ENCODE measurements around the gene GSG1L.

The GSG1L gene

DNA sequence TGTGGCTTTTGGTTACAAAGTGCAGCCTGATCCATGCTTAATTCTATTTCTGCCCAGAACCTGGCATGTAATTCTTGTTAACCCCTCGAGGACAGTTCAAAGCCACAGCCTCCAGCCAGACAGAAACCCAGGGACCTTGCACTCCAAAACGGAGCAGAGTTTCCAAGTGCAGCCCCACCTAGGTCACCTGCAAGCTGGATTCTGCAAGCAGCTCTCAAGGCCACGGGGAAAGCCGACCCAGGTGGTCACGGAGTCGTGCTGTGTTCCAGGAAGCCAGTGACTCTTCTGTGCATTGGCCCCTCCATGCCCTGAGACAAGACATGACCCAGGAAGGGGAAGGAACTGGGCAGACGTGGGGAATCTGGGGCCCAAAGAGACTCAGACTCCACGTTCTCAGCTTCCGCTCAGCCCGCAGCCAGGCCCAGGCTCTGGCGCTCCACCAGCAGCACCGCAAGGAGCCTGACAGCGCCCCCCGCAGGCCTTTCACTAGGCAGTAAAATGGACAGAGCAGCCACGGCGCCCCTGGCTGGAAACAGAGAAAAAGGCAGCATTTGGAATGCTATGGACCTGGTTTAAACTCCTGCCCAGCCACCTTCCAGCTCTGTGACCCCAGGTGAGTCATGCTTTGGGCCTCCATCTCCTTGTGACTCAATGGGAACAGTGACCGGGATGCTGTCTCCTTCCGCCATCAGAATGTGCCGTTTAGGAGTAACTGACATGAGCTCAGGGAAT lies 27.3 kb upstream of the GSG1L start:
- no peak for DNase-seq

DNA sequence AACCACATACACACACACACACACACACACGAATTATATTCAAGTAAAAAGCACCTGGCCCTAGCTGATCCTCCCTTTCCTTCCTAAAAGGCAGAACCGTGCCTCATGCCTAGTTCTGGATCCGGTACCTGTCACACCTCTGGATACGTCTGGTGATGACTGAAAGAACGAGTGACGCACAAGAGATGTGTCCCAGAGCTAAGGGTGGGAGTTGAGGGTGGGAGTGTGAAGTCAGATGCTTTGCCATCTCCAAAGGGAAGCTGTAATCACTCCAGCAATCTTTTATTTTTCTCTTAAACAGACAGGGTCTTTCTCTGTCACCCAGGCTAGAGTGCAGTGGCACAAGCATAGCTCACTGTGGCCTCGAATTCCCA lies 26.5 kb upstream of the GSG1L start:
- no peak for DNase-seq

DNA sequence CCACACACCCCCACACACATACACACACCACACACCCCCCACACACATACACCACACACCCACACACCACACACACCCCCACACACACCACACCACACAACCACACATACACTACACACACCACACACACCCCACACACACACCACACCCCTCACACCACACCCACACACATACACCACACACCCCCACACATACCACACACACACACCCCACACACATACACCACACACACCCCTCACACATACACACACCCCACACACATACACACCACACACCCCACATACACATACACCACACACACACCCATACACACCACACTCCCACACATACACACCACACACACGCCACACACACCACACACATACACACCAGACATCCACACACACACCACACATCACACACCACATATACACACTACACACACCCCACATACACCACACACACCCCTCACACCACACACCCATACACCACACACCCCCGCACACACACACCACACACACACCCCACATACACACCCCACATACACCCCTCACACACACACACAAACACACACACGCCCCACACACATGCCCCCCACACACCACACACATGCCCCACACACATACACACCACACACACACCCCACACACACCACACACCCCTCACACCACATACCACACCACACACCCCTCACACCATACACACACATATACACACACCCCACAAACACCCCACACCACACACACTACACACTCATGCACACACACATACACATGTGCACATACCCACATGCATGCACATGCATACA lies 25.9 kb upstream of the GSG1L start:
- DNase-seq, result no peak

DNA sequence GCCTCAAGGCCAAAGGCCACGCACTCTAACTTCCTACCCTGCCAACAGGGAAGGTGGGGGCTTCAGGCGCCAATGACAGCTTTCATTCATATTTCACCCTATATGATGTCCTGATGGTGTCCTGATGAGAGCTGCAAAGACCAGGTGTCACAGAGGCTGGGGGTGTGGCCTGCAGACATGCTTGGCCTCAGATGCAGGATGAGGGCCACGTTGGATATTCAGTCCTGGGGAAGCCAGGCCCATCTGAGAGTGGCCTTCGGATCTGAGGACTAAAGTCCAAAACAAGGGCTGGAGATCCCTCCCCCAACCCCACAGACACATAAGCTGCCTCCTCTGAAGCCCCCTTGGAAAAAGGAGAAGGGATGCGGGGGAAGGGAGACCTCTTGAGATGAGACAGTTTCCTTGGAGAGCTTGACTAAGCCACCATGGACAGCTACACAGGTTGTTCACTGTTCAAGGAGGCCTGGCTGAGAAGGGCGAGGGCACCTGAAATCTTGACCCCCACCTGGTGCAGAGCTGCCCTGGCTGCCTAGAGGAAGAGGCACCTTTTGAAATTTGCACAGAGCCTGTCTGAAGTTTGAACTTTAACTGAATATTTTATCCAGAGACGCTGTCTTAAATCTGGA lies 24.3 kb upstream of the GSG1L start:
- no peak for DNase-seq

DNA sequence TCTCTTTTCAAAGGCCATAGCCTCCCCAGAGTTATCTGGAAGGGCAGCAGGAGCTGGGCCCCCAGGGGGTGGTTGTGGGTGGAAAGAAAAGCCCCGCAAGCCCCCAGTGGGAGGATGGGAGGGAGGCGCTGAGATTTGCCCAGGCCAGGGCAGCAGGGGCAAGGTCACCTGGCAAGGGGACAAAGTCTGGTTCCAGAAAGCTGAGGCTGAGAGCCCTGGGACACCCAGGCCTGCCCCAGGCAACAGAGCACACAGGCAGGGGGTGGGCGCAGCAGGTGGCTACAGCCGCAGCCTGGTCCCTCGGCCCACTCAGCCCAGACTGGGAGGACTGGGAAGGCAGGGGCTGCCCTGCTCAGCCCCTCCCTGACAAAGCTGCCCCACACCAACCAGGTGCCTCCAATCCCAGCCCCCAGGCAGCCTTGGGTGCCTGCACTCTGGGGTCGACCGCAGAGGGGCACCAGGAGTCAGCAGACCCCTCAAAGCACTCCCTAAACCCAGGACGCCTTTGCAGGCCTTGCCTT lies 23.7 kb upstream of the GSG1L start:
- DNase-seq, result no peak

DNA sequence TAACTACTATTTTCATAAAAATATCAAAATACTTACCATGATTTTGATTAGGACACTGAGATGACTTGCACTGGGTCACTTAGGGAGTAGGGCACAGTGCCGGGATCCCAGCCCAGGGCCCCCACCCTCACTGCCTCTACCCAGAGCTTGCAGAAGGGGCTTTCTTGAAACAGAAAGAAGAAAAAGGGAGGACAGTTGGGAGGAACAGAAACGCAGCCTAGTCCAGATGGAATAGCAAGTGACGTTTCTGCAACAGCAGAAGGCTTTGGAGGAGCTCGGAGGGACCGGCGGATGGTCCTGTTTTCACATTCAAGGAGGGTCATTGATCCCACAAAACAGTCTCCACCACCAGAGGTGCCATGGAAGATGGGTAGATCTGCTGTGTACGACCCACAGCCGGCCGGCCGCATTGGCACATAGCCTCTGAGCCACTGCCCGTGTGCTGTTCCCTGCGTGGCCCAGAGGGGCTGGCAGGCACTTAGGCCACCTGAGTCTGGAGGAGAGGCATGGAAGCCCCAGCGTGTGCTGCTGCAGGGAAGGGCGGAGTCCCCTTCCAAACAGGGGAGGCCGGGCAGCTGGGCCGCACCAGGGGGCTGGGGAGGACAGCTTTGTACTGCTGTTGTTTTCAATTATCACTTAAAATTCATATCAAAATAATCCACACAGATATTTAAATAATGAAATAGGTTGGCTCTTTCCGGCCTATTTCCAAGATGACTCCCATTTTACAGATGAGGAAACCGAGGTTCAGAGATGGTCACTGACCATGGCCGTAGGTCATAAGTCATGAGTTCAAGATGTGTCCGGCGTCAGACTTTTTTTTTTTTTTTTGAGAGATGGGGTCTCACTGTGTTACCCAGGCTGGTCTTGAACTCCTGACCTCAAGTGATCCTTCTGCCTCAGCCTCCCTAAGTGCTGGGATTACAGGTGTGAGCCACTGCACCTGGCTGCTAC lies 22.9 kb upstream of the GSG1L start:
- DNase-seq, result no peak

DNA sequence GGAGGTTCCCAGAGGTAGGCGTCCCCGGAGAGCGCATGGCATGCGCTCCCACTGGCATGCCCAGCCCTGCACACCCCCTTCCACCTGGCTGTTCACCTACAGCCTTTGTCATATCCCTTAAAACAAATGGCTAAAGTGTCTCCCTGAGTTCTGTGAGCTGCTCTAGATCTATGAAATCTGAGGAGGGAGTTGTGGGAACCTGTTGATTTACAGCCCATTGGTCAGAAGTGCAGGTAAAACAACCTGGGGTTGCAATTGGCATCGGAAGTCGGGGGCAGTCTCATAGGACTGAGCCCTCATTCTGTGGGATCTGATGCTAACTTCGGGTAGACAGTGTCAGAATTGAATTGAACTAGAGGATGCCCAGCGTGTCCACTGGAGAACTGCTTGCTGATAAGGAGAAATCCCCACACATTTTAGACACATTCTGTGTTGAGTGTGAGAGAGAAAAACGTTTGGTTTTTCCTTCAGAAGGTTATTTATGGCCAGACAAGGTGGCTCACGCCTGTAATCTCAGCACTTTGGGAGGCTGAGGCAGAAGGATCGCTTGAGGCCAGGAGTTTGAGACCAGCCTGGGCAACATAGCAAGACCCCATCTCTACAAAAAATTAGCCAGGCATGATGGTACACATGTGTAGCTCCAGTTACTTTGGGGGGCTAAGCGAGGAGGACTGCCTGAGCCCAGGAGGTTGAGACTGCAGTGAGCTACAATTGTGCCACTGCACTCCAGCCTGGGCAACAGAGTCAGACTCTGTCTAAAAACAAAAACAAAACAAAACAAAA lies 22.1 kb upstream of the GSG1L start:
- DNase-seq, result no peak

DNA sequence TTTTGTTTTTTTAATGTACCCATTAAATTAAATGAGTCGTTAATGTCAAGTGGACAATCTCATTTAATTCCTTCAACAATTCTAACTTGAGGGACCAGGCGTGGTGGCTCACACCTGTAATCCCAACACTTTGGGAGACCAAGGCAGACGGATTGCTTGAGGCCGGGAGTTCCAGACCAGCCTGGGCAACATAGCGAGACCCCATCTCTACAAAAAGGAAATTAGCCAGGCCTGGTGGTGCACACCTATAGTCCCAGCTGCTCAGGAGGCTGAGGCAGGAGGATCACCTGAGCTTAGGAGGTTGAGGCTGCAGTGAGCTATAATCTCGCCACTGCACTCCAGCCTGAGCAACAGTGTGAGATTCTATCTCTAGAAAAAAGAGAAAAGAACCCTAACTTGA lies 20.7 kb upstream of the GSG1L start:
- no peak for DNase-seq

DNA sequence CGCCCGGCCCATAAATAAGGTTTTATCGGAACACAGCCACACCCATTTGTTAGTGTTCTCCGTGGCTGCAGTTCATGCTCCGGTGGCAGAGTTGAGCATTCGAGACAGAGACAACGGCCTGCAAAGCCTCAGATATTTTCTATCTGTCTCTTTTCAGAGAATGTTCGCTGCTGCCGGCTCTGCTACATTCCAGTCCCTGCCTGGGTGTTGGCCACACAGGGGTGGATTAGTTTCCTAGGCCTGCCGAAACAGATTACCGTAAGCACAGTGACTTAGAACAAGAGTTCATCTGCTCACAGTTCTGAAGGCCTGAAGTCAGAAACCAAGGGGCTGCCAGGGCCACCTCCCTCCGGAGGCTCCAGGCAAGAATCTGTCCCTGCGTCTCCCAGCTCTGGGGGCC lies 19.1 kb upstream of the GSG1L start:
- DNase-seq, result no peak

DNA sequence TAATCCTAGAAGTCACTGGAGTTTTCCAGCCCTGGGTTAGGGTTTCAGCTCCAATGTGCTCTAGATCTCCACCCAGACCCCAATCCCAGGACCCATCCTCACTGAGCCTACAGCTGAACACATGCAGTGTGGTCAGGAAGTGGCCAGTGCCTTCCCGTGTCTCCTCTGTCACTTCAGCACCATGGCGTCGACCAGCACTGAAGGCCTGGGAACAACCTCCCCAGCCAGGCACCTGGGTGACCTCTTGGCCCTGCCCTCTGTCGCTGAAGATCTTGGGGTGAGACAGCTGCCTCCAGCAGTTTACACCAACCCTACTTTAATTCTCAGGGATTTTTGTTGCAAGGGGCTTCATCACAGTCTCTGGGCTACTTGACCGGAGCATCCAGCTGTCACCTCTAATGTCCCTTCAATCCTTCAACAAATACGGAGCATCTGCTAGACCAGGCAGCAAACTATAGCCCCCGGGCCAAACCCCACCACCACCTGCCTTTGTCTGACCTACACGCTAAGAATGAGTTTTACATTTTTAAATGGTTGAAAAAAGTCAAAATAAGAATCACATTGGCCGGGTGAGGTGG lies 18.0 kb upstream of the GSG1L start:
- DNase-seq, result no peak

DNA sequence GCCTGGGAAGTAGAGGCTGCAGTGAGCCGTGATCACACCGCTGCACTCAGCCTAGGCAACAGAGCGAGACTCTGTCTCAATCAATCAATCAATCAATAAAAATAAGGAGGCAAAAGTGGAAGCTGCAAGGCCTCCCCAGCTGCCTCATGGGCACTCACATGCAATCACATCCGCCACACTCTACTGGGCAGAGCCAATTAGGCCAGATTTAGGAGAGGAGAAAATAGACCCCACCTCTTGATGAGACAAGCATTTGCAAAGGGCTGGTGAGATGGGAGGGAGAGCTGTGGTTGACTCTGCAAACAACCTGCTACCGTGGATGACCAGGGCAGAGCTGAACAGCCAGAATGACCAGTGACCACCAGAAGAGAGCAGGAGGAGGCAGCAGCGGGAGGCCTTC lies 14.7 kb upstream of the GSG1L start:
- no peak for DNase-seq

DNA sequence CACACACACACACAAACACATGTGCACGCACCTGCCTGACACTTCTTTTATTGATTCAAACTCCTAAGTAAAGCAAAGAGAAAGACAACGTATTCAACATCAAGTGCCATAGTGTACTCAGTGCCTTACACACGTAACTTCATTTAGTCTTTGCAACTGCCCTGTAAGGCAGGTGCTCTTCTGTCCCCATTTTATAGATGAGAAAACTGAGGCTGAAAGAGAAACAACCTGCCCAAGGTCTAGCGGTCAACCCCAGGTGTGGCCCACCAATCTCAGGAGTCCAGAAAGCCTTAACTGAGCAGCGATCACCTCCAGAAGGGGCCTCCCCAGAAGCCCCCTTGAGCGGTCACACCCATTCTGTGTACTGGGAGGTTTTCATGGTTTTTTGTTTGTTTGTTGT lies 10.3 kb upstream of the GSG1L start:
- no peak for DNase-seq

DNA sequence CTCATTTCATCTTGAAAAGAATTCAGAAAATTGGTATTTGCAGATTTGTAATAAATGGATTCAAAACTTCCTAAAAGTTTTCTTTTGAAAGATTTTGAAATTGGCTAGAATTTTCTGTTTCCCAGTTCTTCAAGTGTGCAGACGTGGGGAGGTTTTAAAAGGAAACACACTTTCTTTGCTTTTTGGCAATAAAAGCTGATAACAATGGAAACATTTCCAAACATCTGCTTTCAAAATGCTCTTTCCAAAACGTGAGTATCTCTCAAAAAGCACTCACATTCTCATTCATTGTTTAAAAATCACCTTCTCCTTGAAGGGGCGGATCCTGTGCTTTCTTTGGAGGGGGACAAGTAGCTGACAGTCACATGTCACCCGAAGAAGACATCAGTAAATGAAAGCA lies 8.6 kb upstream of the GSG1L start:
- DNase-seq, result no peak

DNA sequence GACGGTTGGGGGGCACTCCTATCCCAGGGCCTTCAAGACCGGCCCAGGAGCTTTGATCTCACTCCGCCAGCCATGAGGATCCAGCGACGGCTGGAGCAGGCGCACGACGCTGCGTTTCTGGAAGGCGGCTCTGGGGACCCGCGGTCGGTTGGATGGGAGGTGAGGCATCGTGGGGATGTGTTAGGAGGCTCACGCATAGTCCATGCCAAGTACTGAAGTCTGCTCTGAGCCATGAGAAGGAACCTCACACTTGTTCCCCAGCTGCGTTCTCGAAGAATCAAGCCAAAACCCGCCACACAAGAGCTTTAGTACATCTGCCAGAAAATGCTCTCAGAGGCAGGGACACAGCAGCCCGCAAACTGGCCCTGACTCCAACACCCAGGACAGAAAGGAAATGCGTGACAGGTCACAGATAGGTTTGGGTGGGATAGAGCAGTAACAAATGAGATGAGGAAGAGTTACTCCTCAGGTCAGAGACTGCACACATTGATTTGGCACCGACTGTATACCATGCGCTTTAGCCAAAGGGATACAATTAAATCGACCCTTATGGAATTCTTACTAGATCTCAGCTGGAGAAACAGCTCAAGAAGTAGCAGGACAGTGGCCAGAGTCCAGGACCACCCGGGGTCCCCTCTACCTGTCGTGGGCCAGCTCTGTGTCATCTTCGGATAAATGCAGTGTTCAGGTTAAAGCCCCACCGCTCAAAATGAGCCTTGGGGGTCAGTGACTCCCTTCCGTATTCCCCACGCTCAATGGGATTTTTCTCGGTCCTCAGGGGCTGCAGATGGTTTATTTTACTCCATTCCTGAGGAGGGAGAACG lies 6.7 kb upstream of the GSG1L start:
- no peak for DNase-seq

DNA sequence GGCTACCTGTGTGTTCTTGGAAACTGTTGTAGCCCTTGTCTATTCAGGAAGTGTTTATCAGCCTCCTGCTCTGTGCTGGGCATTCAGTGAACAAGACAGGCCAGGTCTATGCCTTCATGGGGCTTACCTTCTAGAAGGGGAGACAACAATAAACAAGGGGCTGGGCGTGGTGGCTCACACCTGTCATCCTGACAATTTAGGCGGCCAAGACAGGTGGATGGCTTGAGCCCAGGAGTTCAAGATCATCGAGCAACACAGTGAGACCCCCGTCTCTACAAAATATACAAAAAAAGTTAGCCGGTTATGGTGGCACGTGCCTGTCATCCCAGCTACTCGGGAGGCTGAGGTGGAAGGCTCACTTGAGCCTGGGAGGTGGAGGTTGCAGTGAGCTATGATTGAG lies 5.5 kb upstream of the GSG1L start:
- no peak for DNase-seq

DNA sequence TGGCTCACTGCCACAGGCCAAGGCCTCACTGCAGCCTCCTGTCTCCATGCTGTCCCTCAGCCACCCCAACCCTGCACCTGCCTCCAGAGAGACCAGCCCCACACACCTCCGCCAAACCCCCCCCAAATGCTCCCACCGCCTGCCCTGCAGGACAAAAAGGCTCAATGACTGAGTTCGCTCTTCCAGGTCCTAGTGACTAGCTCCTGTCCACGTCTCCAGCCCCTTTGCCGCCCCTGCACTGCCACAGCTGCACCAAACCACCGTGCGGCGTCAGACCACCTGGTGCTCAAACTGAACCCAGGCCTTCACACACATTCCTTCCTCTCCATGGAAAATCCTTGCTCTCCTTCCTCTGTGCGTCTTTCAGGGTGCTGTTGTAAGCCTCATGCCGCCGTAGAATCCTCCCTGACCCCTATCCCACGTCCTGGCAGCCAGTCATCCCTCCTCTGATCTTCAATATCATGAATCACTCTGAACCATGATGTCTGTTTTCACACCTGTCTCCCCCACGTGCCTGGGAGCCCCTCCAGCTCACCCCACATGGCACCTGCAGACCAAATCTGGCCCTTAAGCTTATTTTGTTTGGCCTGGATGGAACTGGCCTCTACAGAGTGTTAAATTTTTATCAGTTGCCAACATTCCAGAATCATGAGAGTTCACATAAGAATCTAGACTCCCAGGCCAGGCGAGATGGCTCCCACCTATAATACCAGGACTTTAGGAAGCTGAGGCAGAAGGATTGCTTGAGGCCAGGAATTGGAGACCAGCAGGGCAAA lies 4.3 kb upstream of the GSG1L start:
- no peak for DNase-seq

DNA sequence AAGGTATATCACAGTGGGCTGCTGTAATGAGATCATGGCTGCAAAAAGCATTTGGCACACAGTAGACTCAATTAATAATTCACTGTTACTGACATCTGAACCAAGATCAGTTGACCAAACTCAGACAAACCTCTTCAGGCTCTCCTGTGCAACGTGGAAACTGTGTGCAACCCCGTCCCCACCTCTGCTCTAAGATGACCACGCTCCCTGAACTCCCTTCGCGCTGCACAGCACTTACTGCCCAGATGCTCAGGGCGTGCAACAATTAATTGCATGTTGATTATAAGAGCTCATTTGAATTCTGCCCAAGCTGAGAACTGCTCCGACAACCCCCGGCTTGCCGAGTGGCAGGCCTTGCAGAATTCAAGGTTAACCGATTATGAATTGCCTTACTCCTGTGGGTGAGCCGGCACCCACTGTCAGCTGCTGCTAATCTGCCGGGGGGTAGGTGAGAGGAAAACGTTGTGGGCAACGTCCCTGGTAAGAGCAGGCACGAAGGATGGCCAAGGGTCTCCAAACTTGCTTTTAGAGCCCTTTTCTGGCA lies 1.3 kb upstream of the GSG1L start:
- DNase-seq, result no peak

DNA sequence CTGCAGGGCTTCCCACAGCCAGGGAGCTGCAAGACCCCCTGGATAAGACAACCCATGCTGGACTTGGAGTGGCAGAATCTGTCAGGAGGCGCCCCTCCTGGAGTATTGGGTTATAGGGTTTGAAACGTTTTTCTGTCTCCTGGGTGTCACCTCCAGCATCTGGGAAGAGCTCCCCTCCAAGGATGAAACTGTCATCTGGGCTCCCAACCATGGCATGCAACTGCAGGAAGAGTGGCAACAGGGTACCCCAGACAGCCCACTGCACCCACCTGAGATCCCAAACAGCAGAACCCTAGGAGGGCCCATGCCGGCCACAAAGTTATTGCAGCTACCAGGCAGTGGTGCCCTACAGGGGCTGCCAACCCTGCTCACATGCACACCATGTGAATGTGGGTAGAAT lies 636 bp upstream of the GSG1L start:
- no peak for DNase-seq

DNA sequence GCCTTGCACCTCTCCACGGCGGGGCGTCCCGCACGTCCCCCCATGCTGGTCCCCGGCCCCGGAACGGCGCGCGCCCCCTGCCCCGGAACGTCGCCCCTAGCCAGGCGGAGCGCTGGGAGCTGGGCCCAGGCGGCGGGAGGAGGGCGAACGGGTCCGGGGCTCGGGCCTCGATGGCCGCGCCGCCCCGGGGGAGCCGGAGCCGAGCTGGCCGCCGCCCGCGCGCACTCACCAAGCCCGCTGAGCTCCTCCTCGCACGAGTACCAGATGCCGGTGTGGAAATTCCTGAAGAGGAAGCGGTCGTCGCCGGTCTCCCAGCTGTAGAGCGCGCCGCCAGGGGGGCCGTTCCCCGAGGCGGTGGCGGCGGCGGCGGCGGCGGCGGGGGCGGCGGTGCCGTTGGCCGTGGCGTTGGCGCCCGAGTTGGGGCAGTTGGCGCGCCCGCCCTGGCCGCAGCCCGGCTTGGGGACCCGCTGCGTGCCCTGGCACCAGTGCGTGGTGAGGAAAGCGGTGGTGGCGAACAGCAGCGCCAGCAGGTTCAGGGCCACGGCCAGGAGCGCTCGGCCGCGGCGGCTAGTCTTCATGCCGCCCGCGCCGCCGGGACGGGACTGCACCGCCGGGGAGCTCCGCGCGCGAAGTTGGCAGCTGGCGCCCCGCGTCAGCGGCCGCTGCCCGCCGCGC lies 530 bp downstream of the GSG1L start:
- no peak for DNase-seq
